Panc1 (cell line): ENCODE results near the gene PLEKHF1. TPM values are rescaled to one million over a fixed set of nuclear protein-coding genes. Genes with fewer than 3 reads are reported as not detected.

Source experiments
- ATAC-seq: fragments of 200-7000 bp; cut with Tn5 transposase; 2 replicates; pipeline ENCODE4 v1.9.1; 2020; ENCODE audit warnings: mild to moderate bottlenecking, moderate library complexity
- BruUV-seq: library from RNA; stranded (reverse); fragments of 400-500 nt; replicated peaks from 2 replicates; lab custom pipeline; 2021; lab: Mats Ljungman, UMichigan
- CTCF ChIA-PET: fragments of 300-600 bp; sonication (Branson Sonifier 250); formaldehyde crosslinking; loops from one replicate; lab custom pipeline; 2022; ENCODE audit warnings: antibody characterized with exemption; lab: Charles Lee
- POLR2A ChIA-PET: fragments of 300-600 bp; sonication (Branson Sonifier 250); formaldehyde crosslinking; loops from one replicate; lab custom pipeline; 2022; ENCODE audit warnings: antibody characterized with exemption; lab: Charles Lee
- DNase-seq: peaks from one replicate; pipeline ENCODE4 v3.0.0-alpha.2; 2010; ENCODE audit warnings: low read depth, low spot score
- H3K27ac ChIP-seq: 2 replicates; pipeline ENCODE4 v1.5.1; 2011; ENCODE audit warnings: mild to moderate bottlenecking, low read length, inconsistent platforms
- H3K27me3 ChIP-seq: fragments of 200-500 bp; sonication (Bioruptor generic); 2 replicates; pipeline ENCODE4 v1.6.0; 2014; ENCODE audit warnings: low read length, inconsistent platforms; ENCODE audit not compliant: control insufficient read depth, insufficient read depth
- H3K36me3 ChIP-seq: fragments of 200-500 bp; sonication (Bioruptor generic); 2 replicates; pipeline ENCODE4 v1.5.1; 2014; ENCODE audit warnings: inconsistent platforms, mild to moderate bottlenecking, low read length, moderate library complexity; ENCODE audit not compliant: control insufficient read depth, insufficient read depth
- H3K4me1 ChIP-seq: 2 replicates; pipeline ENCODE4 v1.5.1; 2011; ENCODE audit warnings: inconsistent platforms, mild to moderate bottlenecking, low read length, moderate library complexity; ENCODE audit not compliant: control insufficient read depth, insufficient read depth
- H3K4me3 ChIP-seq, 2 experiments: 2 replicates each; pipeline ENCODE4 v1.5.1; 2011 to 2012; ENCODE audit warnings: low read depth in 2 of 2, low read length in 2 of 2, mild to moderate bottlenecking in 2 of 2, inconsistent platforms in 1 of 2, moderate library complexity in 1 of 2
- H3K9me3 ChIP-seq: fragments of 200-500 bp; sonication (Bioruptor generic); 2 replicates; pipeline ENCODE4 v1.5.1; 2014; ENCODE audit warnings: low read depth, mild to moderate bottlenecking, inconsistent platforms, low read length, moderate library complexity; ENCODE audit not compliant: control insufficient read depth, insufficient read depth
- POLR2AphosphoS5 ChIP-seq: IDR thresholded peaks from 2 replicates; pipeline ENCODE4 v1.6.1; 2012; ENCODE audit warnings: mild to moderate bottlenecking, low read depth, low read length, moderate library complexity
- SIN3A ChIP-seq: IDR thresholded peaks from 2 replicates; pipeline ENCODE4 v1.6.1; 2012; ENCODE audit warnings: low read depth, mild to moderate bottlenecking, low read length, moderate library complexity, borderline replicate concordance; ENCODE audit not compliant: insufficient read depth
- TCF7L2 ChIP-seq: IDR thresholded peaks from 2 replicates; pipeline ENCODE4 v1.6.1; 2011; ENCODE audit warnings: mild to moderate bottlenecking, low read depth, low read length, inconsistent platforms
- in situ Hi-C: cut with HindIII; loops from 2 replicates; pipeline ENCODE4 v1.10.0; 2016; ENCODE audit warnings: low sequenced_read_pairs, low pct_unique_long_range_greater_than_20kb
- intact Hi-C: fragments of 100-400 bp; cut with micrococcal nuclease; formaldehyde crosslinking; loops from one replicate; pipeline ENCODE4 v1.10.0; 2022; ENCODE audit not compliant: unreplicated experiment
- total RNA-seq: library from RNA; stranded (reverse); gene quantifications from one replicate; pipeline ENCODE4 v1.2.1, GENCODE V29; 2021; ENCODE audit not compliant: unreplicated experiment
- TF ChIP-seq, protein P1 (sequence below): fragments of 450-650 bp; IDR thresholded peaks from 2 replicates; pipeline ENCODE4 v1.5.1; 2017; ENCODE audit warnings: mild to moderate bottlenecking
- TF ChIP-seq, protein P2 (sequence below), 2 experiments: IDR thresholded peaks; 2 replicates each; pipeline ENCODE4 v1.6.1; 2011 to 2012; ENCODE audit warnings: low read depth in 2 of 2, control low read depth in 1 of 2, low read length in 1 of 2, mild to moderate bottlenecking in 1 of 2, moderate library complexity in 1 of 2; ENCODE audit not compliant: insufficient read depth in 1 of 2

PLEKHF1 gene
- total RNA-seq, 1 experiment from 2014 or later, result 22.4 TPM

DNA sequence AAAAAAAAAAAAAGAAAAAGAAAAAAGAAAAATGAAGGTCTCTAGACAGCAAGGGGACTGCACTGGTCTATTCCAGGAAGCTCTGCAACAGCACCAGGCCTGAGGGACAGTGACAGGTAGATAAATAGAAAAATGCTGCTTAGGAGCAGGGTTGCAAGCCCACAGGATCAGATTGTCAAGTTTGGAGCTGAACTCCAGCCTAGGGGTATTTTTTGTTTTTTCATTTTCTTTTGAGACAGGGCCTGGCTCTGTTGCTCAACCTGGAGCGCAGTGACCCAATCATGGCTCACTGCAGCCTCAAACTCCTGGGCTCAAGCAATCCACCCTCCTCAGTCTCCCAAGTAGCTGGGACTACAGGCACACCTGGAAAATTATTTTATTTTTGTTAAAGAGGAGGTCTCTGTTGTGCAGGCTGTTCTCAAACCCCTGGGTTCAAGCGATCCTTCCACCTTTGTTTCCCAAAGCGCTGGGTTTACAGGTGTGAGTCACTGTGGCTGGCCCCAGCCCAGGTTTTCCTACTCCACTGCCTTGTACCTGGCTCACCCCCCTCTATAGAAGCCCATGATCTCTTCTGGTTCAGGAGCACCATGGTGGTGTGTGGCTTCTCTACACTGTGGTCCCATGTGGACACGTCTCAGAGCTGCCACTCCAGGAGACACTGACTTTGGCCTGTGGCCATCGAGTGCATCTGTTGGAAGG is 35.3 kb upstream of the PLEKHF1 start:
- CTCF ChIA-PET, result no interaction called here
- Histone ChIP-seq H3K4me3 (no peak overlapping the region), H3K27ac (no peak overlapping the region), H3K36me3 (no peaks in the 10 kb centered on the region), H3K9me3 (no peaks in the 10 kb centered on the region), H3K27me3 (no peaks in the 10 kb centered on the region), H3K4me1 (no peaks in the 10 kb centered on the region)
- DNase-seq, result no peak
- in situ Hi-C loops, result no loop called here
- POLR2A ChIA-PET, result no interaction called here
- TF ChIP-seq, protein P1, sequence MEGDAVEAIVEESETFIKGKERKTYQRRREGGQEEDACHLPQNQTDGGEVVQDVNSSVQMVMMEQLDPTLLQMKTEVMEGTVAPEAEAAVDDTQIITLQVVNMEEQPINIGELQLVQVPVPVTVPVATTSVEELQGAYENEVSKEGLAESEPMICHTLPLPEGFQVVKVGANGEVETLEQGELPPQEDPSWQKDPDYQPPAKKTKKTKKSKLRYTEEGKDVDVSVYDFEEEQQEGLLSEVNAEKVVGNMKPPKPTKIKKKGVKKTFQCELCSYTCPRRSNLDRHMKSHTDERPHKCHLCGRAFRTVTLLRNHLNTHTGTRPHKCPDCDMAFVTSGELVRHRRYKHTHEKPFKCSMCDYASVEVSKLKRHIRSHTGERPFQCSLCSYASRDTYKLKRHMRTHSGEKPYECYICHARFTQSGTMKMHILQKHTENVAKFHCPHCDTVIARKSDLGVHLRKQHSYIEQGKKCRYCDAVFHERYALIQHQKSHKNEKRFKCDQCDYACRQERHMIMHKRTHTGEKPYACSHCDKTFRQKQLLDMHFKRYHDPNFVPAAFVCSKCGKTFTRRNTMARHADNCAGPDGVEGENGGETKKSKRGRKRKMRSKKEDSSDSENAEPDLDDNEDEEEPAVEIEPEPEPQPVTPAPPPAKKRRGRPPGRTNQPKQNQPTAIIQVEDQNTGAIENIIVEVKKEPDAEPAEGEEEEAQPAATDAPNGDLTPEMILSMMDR, result no peak
- TF ChIP-seq POLR2AphosphoS5 (no peak), SIN3A (no peak), TCF7L2 (no peak)
- TF ChIP-seq, protein P2, sequence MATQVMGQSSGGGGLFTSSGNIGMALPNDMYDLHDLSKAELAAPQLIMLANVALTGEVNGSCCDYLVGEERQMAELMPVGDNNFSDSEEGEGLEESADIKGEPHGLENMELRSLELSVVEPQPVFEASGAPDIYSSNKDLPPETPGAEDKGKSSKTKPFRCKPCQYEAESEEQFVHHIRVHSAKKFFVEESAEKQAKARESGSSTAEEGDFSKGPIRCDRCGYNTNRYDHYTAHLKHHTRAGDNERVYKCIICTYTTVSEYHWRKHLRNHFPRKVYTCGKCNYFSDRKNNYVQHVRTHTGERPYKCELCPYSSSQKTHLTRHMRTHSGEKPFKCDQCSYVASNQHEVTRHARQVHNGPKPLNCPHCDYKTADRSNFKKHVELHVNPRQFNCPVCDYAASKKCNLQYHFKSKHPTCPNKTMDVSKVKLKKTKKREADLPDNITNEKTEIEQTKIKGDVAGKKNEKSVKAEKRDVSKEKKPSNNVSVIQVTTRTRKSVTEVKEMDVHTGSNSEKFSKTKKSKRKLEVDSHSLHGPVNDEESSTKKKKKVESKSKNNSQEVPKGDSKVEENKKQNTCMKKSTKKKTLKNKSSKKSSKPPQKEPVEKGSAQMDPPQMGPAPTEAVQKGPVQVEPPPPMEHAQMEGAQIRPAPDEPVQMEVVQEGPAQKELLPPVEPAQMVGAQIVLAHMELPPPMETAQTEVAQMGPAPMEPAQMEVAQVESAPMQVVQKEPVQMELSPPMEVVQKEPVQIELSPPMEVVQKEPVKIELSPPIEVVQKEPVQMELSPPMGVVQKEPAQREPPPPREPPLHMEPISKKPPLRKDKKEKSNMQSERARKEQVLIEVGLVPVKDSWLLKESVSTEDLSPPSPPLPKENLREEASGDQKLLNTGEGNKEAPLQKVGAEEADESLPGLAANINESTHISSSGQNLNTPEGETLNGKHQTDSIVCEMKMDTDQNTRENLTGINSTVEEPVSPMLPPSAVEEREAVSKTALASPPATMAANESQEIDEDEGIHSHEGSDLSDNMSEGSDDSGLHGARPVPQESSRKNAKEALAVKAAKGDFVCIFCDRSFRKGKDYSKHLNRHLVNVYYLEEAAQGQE (IDR thresholded peaks at IDR 0.05; ENCODE audit: insufficient read depth in 1 of 2, low read depth in 2 of 2, low read length in 1 of 2), result no peak
- BruUV-seq, result no TSS peak
- ATAC-seq, result no peak
- intact Hi-C loops, result no loop called here

DNA sequence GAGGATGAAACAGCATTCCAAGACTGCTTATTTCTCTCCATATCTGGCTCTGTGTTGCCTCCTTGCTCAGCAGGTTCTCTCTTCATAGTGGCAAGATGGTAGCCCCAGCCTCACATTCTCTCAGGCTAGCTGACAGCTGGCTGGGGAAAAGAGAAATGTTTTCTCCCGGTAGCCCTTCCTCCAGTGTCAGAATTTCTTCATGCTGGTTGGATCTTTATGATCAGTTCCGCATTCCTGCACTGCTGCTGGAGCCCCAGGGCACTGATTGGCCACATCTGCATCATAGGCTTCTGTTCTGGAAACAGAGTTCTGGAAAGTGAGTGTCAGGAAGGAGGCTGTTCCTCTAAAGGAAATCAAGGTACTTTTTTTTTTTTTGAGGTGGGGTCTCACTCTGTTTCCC is 34.6 kb upstream of the PLEKHF1 start:
- BruUV-seq, result no TSS peak
- Histone ChIP-seq H3K36me3 (no peaks in the 10 kb centered on the region), H3K27me3 (no peaks in the 10 kb centered on the region), H3K27ac (no peak overlapping the region), H3K4me1 (no peaks in the 10 kb centered on the region), H3K4me3 (no peak overlapping the region), H3K9me3 (no peaks in the 10 kb centered on the region)
- no peak for DNase-seq
- TF ChIP-seq POLR2AphosphoS5 (no peak), TCF7L2 (no peak), SIN3A (no peak)
- TF ChIP-seq, protein P1, result no peak
- TF ChIP-seq, protein P2 (IDR thresholded peaks at IDR 0.05; ENCODE audit: insufficient read depth in 1 of 2, low read depth in 2 of 2, low read length in 1 of 2), result no peak
- CTCF ChIA-PET, result no interaction called here
- POLR2A ChIA-PET, result no interaction called here
- intact Hi-C loops, result no loop called here
- ATAC-seq, result no peak
- in situ Hi-C loops, result no loop called here
